GM21447 (cell line): ENCODE data around the gene MACROD1.
"Not testable (repeated sequence)": the region's sequence is repeated elsewhere in the genome, so short reads cannot be mapped to it uniquely, and the experiment has no call there.

Experiments
- ATAC-seq: cut with Tn5 transposase; IDR thresholded peaks from one replicate; pipeline ENCODE4 v1.9.1; 2021; ENCODE audit not compliant: unreplicated experiment

The MACROD1 gene

DNA sequence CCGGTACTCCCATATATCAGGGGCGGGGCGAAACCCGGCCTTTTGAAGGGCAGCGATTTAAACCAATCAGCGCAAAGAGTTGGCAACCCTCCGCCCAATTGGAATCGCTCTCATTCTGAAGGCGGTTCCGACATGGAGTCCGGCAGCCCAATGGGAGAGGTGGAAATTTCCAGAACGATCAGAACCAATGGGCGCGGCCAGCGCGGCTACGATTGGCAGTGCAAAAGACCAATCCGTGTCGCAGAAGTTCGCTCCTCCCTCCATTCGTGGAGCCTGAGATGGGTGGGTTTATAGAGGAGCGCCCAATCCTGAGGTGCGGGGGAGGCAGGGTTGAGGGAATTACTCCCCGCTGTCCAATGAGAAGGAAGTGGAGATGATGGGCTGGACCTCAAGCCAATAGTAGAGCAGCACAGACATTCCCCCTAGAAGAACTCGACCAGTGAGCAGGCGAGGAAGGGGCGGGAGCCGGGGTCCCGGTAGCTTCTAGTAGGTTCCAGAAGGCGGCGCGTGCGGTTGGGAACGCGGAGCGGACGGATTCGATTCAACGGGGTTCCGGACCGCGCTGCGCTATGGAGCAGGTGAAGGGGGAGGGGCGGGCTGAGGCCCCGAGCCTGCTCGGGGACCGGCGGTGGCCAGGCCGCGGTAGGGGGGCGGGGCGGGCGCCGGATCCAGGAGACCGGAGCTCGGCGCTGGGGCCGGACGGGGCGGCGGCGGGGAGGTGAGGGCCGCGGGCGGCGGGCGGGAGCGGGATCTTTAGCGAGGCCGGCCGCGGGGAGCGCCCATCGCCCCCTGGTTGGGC, 20.0 kb upstream of the MACROD1 start, which contains the start of gene STIP1:
Gene STIP1 (plus strand): TSS at position 479 of the 799 bp plus-strand sequence. CDS start 91 bp downstream, at position 570.
- peak; percentile 87 for ATAC-seq

DNA sequence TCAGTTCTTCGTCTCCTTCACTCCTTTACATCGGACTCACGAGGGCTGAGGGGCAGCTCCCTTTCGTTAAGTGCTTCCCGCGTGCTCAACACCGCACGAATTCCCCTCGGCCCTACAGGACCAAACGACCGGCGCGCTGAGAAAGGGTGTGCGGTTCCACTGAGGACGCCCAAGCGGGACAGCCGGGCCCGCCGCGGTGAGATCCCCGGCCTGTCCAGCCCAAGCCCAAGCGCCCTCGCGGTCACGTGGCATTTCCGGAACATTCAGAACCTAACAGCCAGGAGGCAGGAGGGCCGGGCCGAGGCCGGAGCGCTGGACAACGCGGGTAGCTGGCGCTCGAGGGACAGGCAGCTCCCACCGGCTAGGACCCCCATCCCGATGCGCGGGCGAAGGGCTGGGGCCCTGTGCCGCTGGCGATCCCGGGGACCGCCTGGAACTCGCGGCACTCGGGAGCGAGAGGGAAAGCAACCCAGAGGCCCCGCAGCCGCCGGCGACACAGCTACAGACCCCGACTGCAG, 19.3 kb upstream of the MACROD1 start:
- peak; percentile 17 for ATAC-seq

DNA sequence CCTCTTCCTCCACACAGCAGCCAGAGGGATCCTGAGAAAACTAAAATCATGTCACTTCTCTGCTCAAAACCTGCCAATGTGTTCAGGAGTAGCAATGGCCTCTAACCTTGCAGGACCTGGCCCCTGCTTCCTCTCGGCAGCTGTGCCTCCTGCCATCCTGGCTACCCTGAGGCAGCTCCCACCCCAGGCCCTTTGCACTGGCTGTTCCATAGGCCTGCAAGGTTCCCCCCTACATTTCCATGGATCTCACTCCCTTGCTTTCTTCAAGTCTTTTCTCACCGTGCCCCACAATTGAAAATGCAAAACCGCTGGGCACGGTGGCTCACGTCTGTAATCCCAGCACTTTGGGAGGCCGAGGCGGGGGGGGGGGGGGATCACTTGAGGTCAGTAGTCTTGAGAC, 18.0 kb upstream of the MACROD1 start:
- no peak for ATAC-seq

DNA sequence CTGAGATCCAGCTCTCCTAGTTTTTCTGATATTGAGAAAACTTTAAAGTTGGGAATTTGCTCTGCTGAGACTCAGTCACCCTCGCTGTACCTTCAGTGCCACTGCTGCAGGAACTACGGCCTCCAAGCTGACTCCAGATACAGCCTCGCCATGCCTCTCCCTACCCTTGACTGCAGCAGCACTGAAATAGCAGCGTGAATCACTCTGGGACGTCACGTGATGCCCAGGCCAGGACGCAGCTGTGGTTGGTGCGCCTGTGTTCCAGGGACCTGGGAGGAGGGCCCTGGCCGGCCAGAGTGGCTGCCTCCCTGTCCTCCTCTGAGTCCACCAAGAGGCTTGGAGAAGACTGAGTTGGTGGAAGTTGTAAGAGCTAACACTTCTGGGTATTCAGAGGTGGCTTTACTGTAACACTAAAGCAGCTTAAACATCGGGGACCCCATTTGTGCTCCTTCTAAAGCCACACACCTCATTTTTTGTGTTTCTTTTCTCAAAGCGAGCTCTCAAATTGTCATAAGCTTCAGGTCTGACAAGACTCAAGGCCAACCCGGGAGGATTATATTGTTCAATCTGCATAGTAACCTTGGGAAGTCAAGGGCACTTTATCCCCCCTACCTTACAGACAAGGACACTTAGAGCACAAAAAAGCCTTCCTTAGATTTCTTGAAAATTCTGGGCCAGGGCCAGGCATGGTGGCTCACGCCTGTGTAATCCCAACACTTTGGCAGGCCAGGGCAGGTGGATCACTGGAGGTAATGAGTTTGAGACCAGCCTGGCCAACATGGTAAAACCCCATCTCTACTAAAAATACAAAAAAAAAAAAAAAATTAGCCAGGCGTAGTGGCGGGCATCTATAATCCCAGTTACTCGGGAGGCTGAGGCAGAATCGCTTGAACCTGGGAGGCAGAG, 15.8 kb upstream of the MACROD1 start:
- no peak for ATAC-seq

DNA sequence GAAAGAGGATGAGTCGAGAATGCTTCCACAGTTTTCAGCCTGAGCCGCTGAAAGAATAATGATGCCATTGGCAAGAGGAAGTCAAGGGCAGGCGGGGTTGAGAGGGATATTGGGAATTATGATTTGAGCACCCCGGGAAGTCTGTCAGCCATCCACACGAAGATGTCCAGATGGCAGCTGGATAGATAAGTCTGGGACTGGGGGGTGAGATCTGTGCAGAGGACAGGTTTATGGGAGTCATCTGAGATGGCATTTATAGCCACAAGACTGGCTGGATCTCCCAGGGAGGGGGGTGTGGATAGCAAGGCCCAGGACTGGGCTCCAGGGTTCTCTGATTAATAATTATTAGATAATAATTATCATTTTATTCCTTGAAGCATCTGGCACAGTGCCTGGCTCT, 15.0 kb upstream of the MACROD1 start:
- ATAC-seq = no peak

DNA sequence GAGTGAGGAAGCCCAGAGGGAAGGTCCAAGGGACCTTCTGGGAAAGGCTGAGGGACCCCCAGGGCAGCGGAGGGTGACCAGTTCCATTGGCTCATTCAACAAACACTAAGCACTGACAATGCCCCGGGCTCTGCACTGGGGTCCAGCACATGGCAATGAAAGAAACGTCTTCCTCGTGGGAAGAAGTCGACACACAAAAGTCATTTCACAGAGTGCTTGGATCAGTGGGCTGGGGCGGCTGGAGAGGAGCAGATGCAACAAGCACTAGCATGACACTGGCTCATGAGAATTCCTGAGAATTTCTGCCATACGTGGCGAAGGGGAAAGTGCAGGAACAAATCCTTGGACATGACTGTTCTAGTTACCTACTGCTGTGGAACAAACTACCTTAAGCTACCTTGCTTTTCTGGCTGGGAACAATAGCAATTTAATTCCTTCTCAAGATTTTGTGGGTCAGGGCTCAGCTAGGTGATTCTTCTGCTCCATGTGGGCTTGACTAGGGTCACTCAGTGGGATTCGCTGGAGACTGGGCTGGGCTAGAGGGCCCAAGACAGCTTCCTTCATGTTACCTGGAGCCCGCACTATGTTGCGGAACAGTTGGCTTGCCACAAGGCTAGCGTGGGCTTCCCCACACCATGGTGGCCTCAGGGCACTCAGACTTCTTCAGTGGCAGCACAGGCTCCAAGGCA, 13.2 kb upstream of the MACROD1 start:
- ATAC-seq = no peak

DNA sequence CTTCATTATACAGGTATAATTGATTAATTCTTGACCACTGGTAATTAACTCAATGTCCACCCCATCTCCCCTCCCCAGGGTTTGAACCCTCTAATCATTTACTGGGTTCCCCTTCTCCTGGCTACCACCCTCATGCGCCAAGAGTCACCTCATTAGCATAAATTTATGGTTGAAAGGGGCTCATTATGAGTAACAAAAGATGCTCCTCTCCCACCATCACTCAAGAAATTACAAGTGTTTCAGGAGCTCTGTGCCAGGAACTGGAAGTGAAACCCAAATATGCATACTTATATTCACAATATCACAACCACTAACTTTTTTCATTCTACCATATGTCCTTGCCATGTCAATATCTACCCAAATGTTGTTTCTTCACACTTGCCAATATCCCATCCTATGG, 12.3 kb upstream of the MACROD1 start:
- no peak for ATAC-seq

DNA sequence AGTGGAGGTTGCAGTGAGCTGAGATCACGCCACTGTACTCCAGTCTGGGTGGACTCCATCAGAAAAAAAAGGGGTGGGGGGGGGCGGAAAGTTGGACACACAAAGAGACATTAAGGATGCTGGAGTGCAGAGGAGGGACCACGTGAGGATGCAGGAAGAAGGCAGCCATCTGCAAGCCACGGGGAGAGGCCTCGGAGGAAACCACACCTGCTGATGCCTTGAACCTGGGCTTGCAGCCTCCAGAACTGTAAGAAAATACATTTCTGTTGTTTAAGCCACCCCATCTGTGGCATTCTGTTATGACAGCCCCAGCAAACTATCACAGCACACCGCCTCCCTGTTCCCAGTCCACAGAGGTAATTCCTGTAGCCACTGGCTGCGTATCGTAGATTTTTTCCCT, 10.8 kb upstream of the MACROD1 start:
- ATAC-seq = no peak

DNA sequence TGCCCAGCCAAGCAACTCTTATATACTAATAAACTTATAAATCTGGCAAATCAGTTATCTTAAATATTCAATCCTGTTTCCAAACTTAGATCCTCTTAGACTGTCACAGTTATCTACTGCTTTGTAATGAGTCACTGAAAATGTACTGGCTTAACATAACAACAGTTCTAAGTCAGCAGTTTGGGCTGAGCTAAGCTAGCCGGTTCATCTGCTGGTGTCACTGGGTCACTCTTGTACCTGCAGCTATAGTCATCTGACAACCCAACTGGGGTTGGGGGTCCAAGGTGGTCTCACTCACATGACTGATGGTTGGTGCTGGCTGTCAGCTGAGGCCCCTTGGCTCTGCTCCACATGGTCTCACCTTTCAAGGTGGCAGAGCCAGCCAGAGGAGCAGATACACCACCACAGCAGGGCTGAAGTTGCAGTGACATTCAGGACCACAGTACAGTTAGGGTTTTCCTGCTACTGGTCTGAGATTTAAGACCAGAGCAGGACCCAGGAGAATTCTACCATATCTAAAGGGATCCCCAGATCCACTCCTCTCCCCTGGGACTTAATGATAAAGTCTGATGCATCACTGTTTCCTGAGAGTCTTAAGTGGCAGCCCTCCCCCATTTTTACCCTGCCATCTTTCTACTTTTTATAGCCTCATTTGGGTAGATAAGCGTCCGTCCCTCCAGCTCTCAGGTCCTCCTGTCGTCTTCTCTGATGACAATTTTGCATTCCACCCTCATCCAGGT, 7.9 kb upstream of the MACROD1 start:
- no peak for ATAC-seq

DNA sequence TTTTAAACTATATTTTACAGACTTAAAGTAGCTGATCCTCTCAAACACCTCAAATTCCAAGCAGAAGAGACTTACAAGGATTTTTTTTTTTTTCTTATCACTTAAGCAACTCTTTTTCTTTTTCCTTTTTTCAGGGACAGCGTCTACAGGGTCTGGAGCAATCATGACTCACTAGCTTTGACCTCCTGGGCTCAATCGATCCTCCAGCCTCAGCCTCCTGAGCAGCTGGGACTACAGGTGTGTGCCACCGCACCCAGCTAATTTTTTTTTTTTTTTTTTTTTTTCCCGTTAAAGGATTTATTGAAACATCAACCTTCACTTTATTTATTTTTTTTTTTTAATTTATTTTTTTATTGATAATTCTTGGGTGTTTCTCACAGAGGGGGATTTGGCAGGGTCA, 4.5 kb upstream of the MACROD1 start:
- no peak for ATAC-seq

DNA sequence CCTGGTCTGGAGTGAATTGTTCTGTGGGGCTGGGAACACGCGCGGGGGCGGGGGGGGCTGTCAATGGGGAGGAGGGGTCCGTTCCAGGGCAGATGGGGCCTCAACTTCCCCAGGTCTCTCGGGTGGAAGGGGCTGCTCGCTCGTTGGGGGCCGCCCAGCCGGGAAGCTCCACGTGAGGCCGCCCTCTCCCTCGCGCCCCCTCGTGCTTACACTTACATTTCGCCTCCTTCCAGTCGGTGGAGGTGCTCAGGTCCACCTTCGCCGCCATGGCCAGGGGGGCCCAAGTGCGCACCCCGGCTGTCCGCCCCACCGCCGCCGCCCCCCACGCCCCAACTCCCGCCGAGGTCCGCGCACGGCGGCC, 452 bp downstream of the MACROD1 start:
- no peak for ATAC-seq

DNA sequence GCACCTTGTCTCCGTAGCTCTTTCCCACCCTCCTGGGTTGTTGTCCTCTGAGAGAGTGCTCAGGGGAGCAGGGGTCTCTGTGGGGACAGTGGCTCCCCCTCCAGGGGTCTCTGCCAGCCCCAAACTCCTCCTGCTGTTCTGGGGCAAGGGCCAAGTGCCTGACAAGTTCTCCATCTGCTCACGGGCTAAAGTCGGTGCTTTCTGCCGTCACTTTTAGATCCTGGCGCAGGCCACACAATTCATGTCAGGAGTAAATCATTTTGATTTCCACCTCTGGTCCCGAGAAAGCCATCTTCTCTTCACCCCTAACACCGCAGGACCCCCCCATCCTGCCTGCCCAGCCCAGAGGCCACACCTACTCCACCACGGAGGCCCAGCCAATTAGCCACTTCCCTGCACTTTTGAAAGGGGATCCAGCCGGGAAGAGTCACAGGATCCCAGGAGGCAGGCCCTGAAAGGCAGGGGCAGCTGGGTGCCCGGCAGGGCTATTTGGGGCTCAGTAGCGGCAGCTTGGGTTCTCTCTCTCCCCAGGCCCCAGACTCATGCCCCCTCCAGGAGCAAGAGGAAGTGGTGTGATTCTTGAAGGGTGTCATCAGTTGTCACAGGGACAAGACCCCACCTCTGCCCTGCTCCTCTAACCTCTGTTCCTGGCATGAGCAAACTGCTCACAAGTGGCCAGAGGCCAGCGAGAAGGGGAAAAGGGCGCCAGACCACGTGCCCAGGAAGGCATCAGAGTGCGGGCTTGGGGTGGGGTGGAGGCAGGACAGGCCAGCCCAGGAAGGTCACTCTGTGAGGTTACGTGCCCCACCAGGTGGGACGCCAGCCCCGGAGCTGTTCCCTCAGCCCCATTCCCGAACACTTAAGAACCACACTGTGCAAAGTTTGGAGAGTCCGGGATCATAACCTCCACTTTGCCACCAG, 1.3 kb downstream of the MACROD1 start:
- ATAC-seq = no peak

DNA sequence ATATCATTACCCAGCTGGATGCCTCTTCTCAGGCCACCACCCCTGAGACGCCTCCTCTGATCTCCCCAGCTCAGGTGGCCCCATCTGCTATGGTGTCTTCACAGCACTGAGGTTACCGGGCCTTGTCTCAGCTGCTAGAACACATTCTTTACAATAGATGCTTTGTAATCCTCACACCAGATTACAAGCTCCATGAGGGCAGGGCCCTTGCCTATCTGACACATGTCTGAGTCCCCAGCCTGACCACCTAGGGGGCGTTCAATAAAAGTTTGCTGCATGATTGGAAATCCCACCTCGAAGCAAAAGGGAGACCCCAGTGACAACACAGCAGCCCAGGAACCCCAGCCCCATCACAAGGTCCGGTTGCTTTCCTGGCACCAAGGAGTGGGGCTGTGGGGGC, 2.0 kb downstream of the MACROD1 start:
- no peak for ATAC-seq

DNA sequence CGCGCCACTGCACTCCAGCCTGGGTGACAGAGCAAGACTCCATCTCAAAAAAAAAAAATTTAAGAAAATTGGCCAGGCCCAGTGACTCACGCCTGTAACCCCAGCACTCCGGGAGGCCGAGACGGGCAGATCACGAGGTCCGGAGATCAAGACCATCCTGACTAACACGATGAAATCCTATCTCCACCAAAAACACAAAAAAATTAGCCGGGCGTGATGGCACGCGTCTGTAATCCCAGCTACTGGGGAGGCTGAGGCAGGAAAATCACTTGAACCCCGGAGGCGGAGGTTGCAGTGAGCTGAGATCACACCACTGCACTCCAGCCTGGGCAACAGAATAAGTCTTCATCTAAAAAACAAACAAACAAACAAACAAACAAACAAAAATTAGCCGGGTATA, 3.1 kb downstream of the MACROD1 start:
- not testable (repeated sequence) for ATAC-seq

DNA sequence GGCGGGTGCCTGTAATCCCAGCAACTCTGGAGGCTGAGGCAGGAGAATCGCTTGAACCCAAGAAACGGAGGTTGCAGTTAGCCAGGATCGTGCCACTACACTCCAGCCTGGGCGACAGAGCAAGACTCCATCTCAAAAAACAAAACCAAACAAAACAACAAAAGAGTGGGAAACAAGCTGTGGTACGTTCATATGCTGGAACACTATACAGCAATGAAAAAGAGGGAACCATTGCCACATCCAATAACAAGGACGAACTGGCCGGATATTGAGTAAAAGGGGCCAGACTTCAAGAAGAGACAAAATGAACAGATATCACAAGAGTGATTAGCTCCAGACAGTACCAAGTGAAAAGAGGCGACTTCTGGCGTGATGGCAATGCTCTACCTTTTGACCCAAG, 4.9 kb downstream of the MACROD1 start:
- no peak for ATAC-seq

DNA sequence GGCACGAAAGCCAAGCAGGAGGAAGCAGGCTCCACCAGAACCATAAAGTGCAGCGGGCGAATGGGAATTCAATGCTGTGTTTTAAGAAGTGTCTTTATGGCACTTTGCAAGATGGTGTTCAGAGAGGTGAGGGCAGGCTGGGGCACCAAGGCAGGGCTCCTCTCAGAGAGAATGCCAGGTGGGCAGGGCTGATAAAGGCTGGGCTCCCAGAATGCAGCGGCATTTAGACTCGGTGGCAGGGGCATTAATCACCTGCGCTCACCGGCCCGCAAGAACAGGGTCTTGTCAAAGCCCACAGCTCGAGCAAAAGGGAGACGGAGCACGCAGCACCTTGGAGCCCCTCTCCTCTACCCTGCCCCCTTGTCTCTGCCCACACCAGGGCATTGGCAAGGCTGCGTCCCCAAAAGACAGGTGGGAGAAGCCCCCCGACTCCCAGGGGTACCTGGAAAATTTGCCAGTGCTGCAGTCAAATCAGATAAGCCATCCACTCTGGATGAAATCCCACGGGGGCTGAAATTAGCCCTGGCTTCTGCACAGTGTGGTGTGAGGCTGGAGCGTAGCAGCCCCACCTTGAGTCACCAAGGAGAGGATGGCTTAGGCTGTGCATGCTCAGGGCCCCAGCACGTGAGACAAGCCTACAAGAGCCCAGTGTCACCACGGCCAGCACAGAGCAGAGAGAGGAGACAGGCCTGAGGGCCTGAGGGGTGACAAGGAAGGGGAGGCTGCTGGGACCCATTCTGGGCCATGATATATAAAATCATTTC, 8.1 kb downstream of the MACROD1 start:
- no peak for ATAC-seq

DNA sequence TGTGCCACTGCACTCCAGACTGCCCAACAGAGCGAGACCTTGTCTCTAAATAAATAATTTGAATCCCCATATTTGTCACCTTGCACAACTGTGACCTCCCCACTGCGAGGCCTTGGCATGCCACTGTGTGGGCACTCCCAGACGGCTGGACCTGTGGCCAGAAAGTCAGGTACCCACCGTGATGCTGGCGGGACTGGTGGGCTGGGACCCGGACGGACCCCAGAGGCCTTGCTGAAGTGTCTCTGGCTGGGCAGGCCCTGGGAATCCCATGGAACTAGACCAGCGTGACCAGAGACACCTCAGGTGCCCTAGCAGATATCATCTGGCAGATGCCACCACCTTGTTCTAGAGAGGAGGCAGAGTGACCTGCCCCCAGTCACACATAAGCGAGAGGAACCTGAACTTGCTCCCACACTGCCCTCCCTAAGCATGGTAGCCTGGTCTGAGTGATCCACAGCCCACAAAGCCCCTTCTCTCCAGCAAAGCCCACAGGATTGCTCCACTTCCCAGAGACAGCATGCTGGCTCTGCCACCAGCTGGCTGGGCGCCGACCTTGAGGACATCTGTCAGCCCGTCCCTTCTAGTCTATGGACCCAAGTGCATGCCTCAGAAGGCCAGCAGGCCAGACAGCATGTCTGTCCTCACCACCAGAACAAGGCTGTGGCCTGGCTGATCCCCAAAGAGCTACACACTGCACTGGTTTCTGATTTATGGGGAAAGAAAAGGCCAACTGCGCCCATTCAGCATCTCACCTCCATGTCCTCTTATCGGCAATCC, 9.5 kb downstream of the MACROD1 start:
- no peak for ATAC-seq

DNA sequence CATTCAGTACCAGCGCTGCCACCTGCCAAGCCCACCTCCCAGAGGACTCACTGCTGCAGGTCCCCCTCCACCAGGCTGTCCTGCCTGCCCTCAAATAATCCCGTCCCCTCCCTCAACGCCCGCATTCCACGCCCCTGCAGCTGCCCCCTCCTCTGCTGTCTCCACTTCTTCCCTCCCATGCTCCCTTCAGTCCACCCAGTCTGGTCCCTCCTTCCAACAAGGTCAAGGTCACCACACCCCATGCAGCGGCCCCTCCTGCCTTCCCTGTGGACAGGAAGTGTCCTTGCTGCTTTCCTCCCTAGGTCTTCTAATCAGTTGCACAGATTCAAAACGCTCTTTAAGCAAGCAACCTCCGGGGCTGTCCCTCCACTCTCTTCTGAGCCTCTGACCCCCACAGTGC, 12.1 kb downstream of the MACROD1 start:
- ATAC-seq = no peak
